HepG2 (cell line): Measurements from ENCODE around the gene CENPE. TPM values are rescaled to one million over a fixed set of nuclear protein-coding genes. Genes with fewer than 3 reads are reported as not detected.

ENCODE experiments used
- ARNT2 ChIP-seq: sonication (generic); formaldehyde crosslinking; IDR thresholded peaks from 2 replicates; pipeline ENCODE4 v1.8.0; 2022; ENCODE audit warnings: mild to moderate bottlenecking, low read depth, missing genetic modification reagents, moderate library complexity
- FOXK1 ChIP-seq: sonication (generic); formaldehyde crosslinking; IDR thresholded peaks from 2 replicates; pipeline ENCODE4 v1.4.0; 2020; ENCODE audit warnings: low read depth, missing genetic modification reagents, borderline replicate concordance
- GABPA ChIP-seq, 2 experiments: IDR thresholded peaks; 2 replicates each; pipeline ENCODE4 v1.6.1; 2011 to 2016; ENCODE audit warnings: low read depth in 2 of 2, low read length in 1 of 2, missing biosample characterization in 1 of 2, missing genetic modification characterization in 1 of 2
- GATAD1 ChIP-seq: IDR thresholded peaks from 2 replicates; pipeline ENCODE4 v1.6.1; 2016; ENCODE audit warnings: missing genetic modification reagents, missing compliant biosample characterization
- HHEX ChIP-seq: IDR thresholded peaks from 2 replicates; pipeline ENCODE4 v1.6.1; 2016; ENCODE audit warnings: control low read depth
- HNF4A ChIP-seq: sonication (generic); formaldehyde crosslinking; IDR thresholded peaks from 2 replicates; pipeline ENCODE4 v1.4.0; 2020; ENCODE audit warnings: missing genetic modification reagents
- IRF2 ChIP-seq: IDR thresholded peaks from 2 replicates; pipeline ENCODE4 v1.6.1; 2018; ENCODE audit warnings: missing genetic modification reagents, missing compliant biosample characterization
- KDM3A ChIP-seq: IDR thresholded peaks from 2 replicates; pipeline ENCODE4 v1.6.1; 2018; ENCODE audit warnings: low read depth, missing compliant biosample characterization
- MEF2D ChIP-seq: sonication (generic); formaldehyde crosslinking; IDR thresholded peaks from 2 replicates; pipeline ENCODE4 v1.5.1; 2020; ENCODE audit warnings: mild to moderate bottlenecking, missing genetic modification reagents
- NFIC ChIP-seq: IDR thresholded peaks from 2 replicates; pipeline ENCODE4 v1.6.1; 2012; ENCODE audit warnings: mild to moderate bottlenecking, low read length, inconsistent platforms
- PHF5A ChIP-seq: IDR thresholded peaks from one replicate; pipeline ENCODE4 v1.6.1; 2018; ENCODE audit warnings: low read depth, missing genetic modification reagents; ENCODE audit not compliant: unreplicated experiment
- RXRB ChIP-seq: IDR thresholded peaks from 2 replicates; pipeline ENCODE4 v1.6.1; 2016; ENCODE audit warnings: borderline replicate concordance, missing genetic modification reagents, missing compliant biosample characterization
- TARDBP ChIP-seq: sonication (generic); formaldehyde crosslinking; IDR thresholded peaks from 2 replicates; pipeline ENCODE4 v1.8.0; 2022; ENCODE audit warnings: mild to moderate bottlenecking, missing genetic modification reagents
- ZFP90 ChIP-seq: sonication (generic); formaldehyde crosslinking; IDR thresholded peaks from 2 replicates; pipeline ENCODE4 v1.8.0; 2022; ENCODE audit warnings: missing genetic modification reagents, mild to moderate bottlenecking, inconsistent platforms, borderline replicate concordance
- ZNF10 ChIP-seq: sonication (generic); formaldehyde crosslinking; IDR thresholded peaks from 2 replicates; pipeline ENCODE4 v1.4.0; 2020; ENCODE audit warnings: mild to moderate bottlenecking, low read depth, missing genetic modification reagents, borderline replicate concordance
- ZNF34 ChIP-seq: sonication (generic); formaldehyde crosslinking; IDR thresholded peaks from 2 replicates; pipeline ENCODE4 v1.4.0; 2020; ENCODE audit warnings: mild to moderate bottlenecking, missing genetic modification reagents, borderline replicate concordance
- ZNF343 ChIP-seq: sonication (generic); formaldehyde crosslinking; IDR thresholded peaks from 2 replicates; pipeline ENCODE4 v1.4.0; 2020; ENCODE audit warnings: mild to moderate bottlenecking, missing genetic modification reagents
- ZNF644 ChIP-seq: IDR thresholded peaks from 2 replicates; pipeline ENCODE4 v1.6.1; 2016; ENCODE audit warnings: low read depth
- ZNF724P ChIP-seq: sonication (generic); formaldehyde crosslinking; IDR thresholded peaks from 2 replicates; pipeline ENCODE4 v1.8.0; 2022; ENCODE audit warnings: missing genetic modification reagents, borderline replicate concordance
- ZNF766 ChIP-seq: sonication (generic); formaldehyde crosslinking; IDR thresholded peaks from 2 replicates; pipeline ENCODE4 v1.5.0; 2020; ENCODE audit warnings: missing genetic modification reagents, borderline replicate concordance
- polyA plus RNA-seq, 8 experiments: library from polyadenylated mRNA; depleted of rRNA in 3 of 8; stranded (reverse) in 7 of 8; unstranded in 1 of 8; fragments of >200 nt; fragmentation: Illumina TruSeq in 4 of 8; extraction: Trizol in 4 of 8; gene quantifications; 2 replicates each; pipeline versions ENCODE4 v1.2.1 to v1.2.3, GENCODE V29; 2011 to 2016; ENCODE audit warnings: low read depth in 4 of 8, missing spikeins in 1 of 8, mixed read lengths in 1 of 8; ENCODE audit not compliant: insufficient read depth in 1 of 8
- total RNA-seq, 5 experiments: library from RNA; depleted of rRNA; stranded (reverse); fragments of >200 nt; fragmentation: Illumina TruSeq; extraction: Trizol; gene quantifications; 2 replicates each; pipeline ENCODE4 v1.2.3, GENCODE V29; 2016; ENCODE audit warnings: low read depth in 1 of 5
- TF ChIP-seq, protein P1 (sequence below): IDR thresholded peaks from 2 replicates; pipeline ENCODE4 v1.6.1; 2016; ENCODE audit warnings: missing genetic modification reagents, missing compliant biosample characterization
- TF ChIP-seq, protein P2 (sequence below): sonication (generic); formaldehyde crosslinking; IDR thresholded peaks from 2 replicates; pipeline ENCODE4 v1.4.0; 2020; ENCODE audit warnings: mild to moderate bottlenecking, missing genetic modification reagents, borderline replicate concordance
- TF ChIP-seq, protein P3 (sequence below), 2 experiments: sonication (generic) in 1 of 2; formaldehyde crosslinking in 1 of 2; IDR thresholded peaks; 2 replicates each; pipeline versions ENCODE4 v1.5.1 to v1.6.1; 2011 to 2020; ENCODE audit warnings: borderline replicate concordance in 1 of 2, low read depth in 1 of 2, low read length in 1 of 2, mild to moderate bottlenecking in 1 of 2, missing genetic modification reagents in 1 of 2, moderate library complexity in 1 of 2

CENPE gene
- total and polyA plus RNA-seq, 2 of the 13 experiments (the other 11 are each of a cell fraction or from before 2014, with no cell fraction given), result 2.1 to 19.8 TPM

DNA sequence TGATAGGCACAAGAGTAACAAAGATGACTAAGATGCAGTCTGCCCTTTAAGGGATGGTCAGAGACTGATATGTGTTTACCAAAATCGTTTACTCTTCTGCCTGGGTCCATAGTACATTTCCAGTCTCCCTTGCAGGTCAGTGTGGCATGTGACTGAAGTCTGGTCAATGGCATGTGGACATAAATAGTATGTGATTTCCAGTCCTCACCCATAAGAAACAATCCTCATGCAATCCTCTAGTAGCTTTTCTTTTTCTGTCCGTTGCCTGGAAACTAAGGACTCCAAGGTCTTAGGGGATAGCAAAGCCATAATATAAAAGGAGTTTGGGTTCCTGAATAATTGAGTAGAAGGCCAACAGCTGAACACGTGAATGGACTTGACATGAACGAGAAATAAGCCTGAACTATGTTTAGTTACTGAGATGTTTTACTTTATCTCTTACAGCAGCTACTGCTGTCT is 122.7 kb downstream of the CENPE start (continued):
- peak; percentile 46; the same call in 1 of the 2 replicates for TF ChIP-seq ARNT2
- TF ChIP-seq ZNF343, result 0 out of 2 replicates have a peak, but pooled peaks have one; percentile 29
- TF ChIP-seq RXRB (CRISPR knock-in tag), result peak; percentile 85
- peak; percentile 98 for TF ChIP-seq HNF4A (CRISPR knock-in tag)
- TF ChIP-seq, protein P1, sequence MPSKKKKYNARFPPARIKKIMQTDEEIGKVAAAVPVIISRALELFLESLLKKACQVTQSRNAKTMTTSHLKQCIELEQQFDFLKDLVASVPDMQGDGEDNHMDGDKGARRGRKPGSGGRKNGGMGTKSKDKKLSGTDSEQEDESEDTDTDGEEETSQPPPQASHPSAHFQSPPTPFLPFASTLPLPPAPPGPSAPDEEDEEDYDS (CRISPR knock-in tag), result peak; percentile 62
- peak; percentile 35; the same call in 1 of the 2 replicates for TF ChIP-seq ZNF724P
- peak; percentile 87 for TF ChIP-seq IRF2
- peak; percentile 23; the same call in 1 of the 2 replicates for TF ChIP-seq HHEX (CRISPR knock-in tag)
- TF ChIP-seq, protein P2, sequence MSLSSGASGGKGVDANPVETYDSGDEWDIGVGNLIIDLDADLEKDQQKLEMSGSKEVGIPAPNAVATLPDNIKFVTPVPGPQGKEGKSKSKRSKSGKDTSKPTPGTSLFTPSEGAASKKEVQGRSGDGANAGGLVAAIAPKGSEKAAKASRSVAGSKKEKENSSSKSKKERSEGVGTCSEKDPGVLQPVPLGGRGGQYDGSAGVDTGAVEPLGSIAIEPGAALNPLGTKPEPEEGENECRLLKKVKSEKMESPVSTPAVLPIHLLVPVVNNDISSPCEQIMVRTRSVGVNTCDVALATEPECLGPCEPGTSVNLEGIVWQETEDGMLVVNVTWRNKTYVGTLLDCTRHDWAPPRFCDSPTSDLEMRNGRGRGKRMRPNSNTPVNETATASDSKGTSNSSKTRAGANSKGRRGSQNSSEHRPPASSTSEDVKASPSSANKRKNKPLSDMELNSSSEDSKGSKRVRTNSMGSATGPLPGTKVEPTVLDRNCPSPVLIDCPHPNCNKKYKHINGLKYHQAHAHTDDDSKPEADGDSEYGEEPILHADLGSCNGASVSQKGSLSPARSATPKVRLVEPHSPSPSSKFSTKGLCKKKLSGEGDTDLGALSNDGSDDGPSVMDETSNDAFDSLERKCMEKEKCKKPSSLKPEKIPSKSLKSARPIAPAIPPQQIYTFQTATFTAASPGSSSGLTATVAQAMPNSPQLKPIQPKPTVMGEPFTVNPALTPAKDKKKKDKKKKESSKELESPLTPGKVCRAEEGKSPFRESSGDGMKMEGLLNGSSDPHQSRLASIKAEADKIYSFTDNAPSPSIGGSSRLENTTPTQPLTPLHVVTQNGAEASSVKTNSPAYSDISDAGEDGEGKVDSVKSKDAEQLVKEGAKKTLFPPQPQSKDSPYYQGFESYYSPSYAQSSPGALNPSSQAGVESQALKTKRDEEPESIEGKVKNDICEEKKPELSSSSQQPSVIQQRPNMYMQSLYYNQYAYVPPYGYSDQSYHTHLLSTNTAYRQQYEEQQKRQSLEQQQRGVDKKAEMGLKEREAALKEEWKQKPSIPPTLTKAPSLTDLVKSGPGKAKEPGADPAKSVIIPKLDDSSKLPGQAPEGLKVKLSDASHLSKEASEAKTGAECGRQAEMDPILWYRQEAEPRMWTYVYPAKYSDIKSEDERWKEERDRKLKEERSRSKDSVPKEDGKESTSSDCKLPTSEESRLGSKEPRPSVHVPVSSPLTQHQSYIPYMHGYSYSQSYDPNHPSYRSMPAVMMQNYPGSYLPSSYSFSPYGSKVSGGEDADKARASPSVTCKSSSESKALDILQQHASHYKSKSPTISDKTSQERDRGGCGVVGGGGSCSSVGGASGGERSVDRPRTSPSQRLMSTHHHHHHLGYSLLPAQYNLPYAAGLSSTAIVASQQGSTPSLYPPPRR (CRISPR knock-in tag), result 0 out of 2 replicates have a peak, but pooled peaks have one; percentile 39
- peak; percentile 74; the same call in 1 of the 2 replicates for TF ChIP-seq NFIC
- TF ChIP-seq KDM3A, result peak; percentile 81; the same call in 1 of the 2 replicates
- no peak for TF ChIP-seq ZNF10 (CRISPR knock-in tag)
- TF ChIP-seq GABPA (IDR thresholded peaks at IDR 0.05; ENCODE audit: low read depth, low read length), result no peak
- 0 out of 2 replicates have a peak, but pooled peaks have one; percentile 48 for TF ChIP-seq GABPA (CRISPR knock-in tag; IDR thresholded peaks at IDR 0.05; ENCODE audit: low read depth)
- TF ChIP-seq FOXK1 (CRISPR knock-in tag), result peak; percentile 92
- 0 out of 2 replicates have a peak, but pooled peaks have one; percentile 49 for TF ChIP-seq ZNF766 (CRISPR knock-in tag)
- peak; percentile 45; the same call in 1 of the 2 replicates for TF ChIP-seq GATAD1
- TF ChIP-seq ZNF34 (CRISPR knock-in tag), result no peak; the same call in 1 of the 2 replicates
- peak; percentile 73 for TF ChIP-seq PHF5A (CRISPR knock-in tag)
- TF ChIP-seq ZFP90 (CRISPR knock-in tag), result peak; percentile 87; the same call in 1 of the 2 replicates
- TF ChIP-seq MEF2D (CRISPR knock-in tag), result peak; percentile 78
- peak; percentile 76; the same call in 1 of the 2 replicates for TF ChIP-seq ZNF644
- TF ChIP-seq, protein P3, sequence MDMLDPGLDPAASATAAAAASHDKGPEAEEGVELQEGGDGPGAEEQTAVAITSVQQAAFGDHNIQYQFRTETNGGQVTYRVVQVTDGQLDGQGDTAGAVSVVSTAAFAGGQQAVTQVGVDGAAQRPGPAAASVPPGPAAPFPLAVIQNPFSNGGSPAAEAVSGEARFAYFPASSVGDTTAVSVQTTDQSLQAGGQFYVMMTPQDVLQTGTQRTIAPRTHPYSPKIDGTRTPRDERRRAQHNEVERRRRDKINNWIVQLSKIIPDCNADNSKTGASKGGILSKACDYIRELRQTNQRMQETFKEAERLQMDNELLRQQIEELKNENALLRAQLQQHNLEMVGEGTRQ (IDR thresholded peaks at IDR 0.05; ENCODE audit: low read depth, low read length), result peak; percentile 75
- TF ChIP-seq, protein P3 (CRISPR knock-in tag; IDR thresholded peaks at IDR 0.05; ENCODE audit: borderline replicate concordance), result peak; percentile 77; the same call in 1 of the 2 replicates
- peak; percentile 62; the same call in 1 of the 2 replicates for TF ChIP-seq TARDBP (CRISPR knock-in tag)
